Muscle of leg (tissue), 11 donors: ENCODE data around the gene FCHSD2. TPM values are rescaled to one million over a fixed set of nuclear protein-coding genes. Genes with fewer than 3 reads are reported as not detected.

Experiments used
- DNase-seq: peaks from one replicate; pipeline ENCODE4 v3.0.0; 2013
- H3K27ac ChIP-seq: one replicate; pipeline ENCODE4 v1.5.1; 2013; ENCODE audit warnings: mild to moderate bottlenecking, low read length, control low read depth
- H3K27me3 ChIP-seq: one replicate; pipeline ENCODE4 v1.6.1; 2013; ENCODE audit warnings: low read length; ENCODE audit not compliant: control insufficient read depth, insufficient read depth
- H3K36me3 ChIP-seq: one replicate; pipeline ENCODE4 v1.6.1; 2013; ENCODE audit warnings: low read length; ENCODE audit not compliant: control insufficient read depth, insufficient read depth
- H3K4me1 ChIP-seq: one replicate; pipeline ENCODE4 v1.6.1; 2013; ENCODE audit warnings: low read length; ENCODE audit not compliant: control insufficient read depth, insufficient read depth
- H3K4me3 ChIP-seq: one replicate; pipeline ENCODE4 v1.5.1; 2013; ENCODE audit warnings: low read length, control low read depth
- H3K9me3 ChIP-seq: replicated peaks from 2 replicates; pipeline ENCODE4 v1.6.1; 2013; ENCODE audit warnings: low read depth, low read length; ENCODE audit not compliant: control insufficient read depth
- WGBS: methylation state at CpG from one replicate; pipeline ENCODE4 v1.1.5; 2013; ENCODE audit warnings: missing lambda C conversion rate; ENCODE audit not compliant: insufficient coverage; 5-methylcytosine and 5-hydroxymethylcytosine counted together
- polyA plus RNA-seq, 8 donors: library from polyadenylated mRNA; unstranded; fragments of 120-200 nt; gene quantifications; one replicate each; pipeline versions ENCODE4 v1.2.1 to v1.2.3, GENCODE V29; 2013; ENCODE audit warnings: inconsistent platforms in 1 of 8, low replicate concordance in 1 of 8; ENCODE audit not compliant: insufficient read length in 8 of 8, insufficient read depth in 1 of 8
- total RNA-seq: library from RNA; stranded (reverse); fragments of 120-200 nt; gene quantifications from one replicate; pipeline ENCODE4 v1.2.4, GENCODE V29; 2013

Gene FCHSD2
- total and polyA plus RNA-seq, 9 donors = 13.7 to 29.3 (median 24.2) TPM

DNA sequence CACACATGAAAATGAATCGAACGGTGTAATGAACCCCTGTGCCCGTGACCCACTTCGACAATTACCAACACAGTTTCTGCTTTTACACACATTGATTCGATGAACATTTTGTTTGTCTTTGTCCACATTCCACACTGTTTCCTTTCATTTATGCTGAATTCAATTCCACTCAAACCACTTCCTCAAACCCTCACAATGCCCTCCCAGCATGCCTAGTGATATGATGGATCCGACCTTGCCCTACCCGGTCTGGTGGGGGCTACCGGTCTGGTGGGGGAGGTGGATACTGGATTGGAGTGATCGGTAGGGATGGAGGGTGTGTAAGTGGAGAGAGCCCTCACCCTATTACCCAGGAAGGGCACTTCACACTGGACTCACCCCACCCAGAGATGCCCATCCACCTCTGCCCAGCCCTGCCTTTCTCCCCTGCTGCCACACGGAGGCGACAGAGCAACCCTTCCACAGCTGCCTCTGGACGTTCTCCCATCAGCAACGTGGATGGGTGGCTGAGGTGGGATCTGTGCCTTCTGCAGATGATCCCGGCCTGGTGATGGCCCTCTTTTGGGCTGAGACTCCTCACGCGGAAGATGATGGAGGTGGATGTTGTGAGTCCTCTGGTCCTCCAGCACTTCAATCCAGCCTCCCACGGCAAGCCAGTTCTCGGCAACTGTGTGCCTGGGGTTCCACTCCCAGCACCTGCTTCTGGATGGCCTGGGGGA lies 43.0 kb upstream of the FCHSD2 start:
- Histone ChIP-seq H3K36me3 (no peaks in the 10 kb centered on the region), H3K4me3 (no peak overlapping the region), H3K4me1 (peaks cover 18% of the 10 kb centered on the region), H3K9me3 (no peaks in the 10 kb centered on the region), H3K27me3 (no peaks in the 10 kb centered on the region), H3K27ac (no peak overlapping the region)
- WGBS = 76% methylated on average over 7 of the region's 18 CpGs
- DNase-seq = peak; percentile 36

DNA sequence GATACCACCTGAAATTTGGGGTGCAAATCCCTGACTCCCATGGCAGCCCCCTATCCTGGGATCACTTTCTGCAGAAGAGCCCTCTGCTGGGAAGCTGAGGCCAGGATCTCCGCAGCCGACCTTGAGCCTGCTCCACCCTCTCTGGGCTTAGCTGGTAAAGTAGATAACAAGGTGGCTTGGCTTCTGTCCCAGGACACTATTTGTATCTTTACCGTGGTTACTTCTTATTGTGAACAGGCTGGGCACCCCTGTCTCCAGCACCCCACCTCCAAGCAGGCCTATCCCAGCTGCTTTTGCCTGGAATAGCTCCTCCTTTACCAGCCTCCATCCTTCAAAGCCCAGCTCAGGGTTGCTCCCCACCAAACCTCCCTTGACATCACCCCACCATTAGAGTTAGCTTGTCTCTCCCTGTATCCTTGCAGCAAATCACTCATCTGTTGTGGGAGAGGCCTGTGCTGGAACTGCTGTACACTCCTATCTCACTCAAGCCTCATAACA lies 40.8 kb upstream of the FCHSD2 start:
- H3K9me3 ChIP-seq = no peaks in the 10 kb centered on the region
- peaks cover 12% of the 10 kb centered on the region for H3K4me1 ChIP-seq
- peaks cover 4% of the 10 kb centered on the region for H3K27me3 ChIP-seq
- no peaks in the 10 kb centered on the region for H3K36me3 ChIP-seq
- DNase-seq = no peak
- WGBS = 48% methylated on average over 3 of the region's 3 CpGs
- H3K27ac ChIP-seq = no peak overlapping the region
- no peak overlapping the region for H3K4me3 ChIP-seq

DNA sequence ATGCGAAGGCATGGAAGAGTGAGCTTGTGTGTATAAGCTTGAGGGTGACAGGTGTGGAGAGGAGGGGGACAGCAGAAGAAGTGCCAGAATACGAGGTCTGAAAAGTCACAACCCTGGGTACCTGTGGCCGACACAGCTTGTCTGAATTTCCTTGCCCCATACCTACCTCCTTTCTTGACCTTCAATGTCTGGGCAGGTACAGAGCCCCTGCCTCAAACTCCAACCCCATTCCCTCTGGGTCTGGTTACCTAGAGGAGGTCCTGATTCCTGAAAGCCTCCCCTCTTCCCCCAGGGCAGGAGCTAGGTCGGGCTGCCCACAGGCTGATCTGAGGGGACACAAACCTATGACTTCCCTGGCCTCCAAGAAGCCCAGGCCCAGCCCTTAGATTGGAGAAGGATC lies 36.6 kb upstream of the FCHSD2 start:
- Histone ChIP-seq H3K36me3 (no peaks in the 10 kb centered on the region), H3K4me3 (no peak overlapping the region), H3K4me1 (peaks cover 25% of the 10 kb centered on the region), H3K27ac (no peak overlapping the region), H3K27me3 (peaks cover 4% of the 10 kb centered on the region), H3K9me3 (no peaks in the 10 kb centered on the region)
- no peak for DNase-seq
- WGBS = 100% methylated on average over 1 of the region's 4 CpGs

DNA sequence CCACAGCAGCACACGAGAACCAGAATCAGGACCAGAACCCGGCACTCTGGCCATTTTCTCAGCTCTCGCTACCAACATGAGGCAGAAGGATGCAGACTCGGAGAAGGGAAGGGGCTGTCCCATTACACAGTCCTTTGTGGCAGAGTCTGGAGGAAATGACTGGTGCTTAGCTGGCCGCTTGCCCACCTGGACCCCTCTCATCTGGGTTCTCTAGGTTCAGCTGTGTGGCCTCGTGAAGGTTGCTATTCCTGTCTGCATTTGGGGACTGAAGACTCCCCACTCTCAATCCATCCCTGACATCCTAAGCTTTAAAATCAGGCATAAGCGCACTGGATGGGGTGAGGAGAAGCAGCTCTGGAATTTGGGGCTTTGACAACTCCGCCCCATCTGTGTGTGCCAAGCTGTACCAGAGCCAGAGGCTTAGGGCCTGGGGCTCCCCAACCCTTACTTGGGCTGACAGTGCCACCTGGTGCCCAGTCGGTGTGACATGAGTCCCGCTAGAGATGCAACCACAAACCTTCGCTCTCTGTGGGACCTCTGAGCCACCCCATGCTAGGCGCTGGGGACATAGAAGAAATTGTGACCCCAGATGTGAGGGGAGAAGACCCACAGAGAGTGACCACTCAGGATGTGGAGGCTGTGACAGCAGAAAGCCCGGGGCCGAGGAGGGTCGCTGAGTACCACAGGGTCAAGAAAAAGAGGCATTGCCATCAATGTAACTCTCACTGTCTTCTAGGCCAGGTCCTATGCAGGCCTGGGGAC lies 35.8 kb upstream of the FCHSD2 start:
- Histone ChIP-seq H3K27me3 (peaks cover 4% of the 10 kb centered on the region), H3K4me1 (peaks cover 27% of the 10 kb centered on the region), H3K9me3 (no peaks in the 10 kb centered on the region), H3K36me3 (no peaks in the 10 kb centered on the region), H3K4me3 (no peak overlapping the region), H3K27ac (peak overlapping the region; percentile 72)
- WGBS = 38% methylated on average over 10 of the region's 15 CpGs
- peak; percentile 90 for DNase-seq

DNA sequence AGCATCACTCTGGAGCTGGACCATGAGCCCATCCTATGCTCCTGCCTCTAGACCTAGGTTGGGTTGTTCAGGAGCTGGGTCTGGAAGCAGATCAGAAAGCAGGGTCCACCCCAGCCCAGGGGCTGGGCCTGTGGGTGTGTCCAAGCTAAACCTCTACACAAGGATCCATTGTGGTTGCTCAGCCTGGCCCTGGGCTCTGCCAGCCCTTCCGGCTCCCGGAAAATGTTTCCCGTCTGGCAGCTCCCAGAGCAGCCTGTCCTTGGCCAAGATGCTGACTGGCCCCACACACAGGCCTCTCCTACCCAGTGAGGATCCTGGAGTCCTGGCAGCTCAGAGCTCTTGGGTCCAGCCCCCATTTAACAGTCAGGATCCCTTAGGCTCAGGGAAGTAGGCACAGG lies 35.3 kb upstream of the FCHSD2 start:
- Histone ChIP-seq H3K4me3 (no peak overlapping the region), H3K36me3 (no peaks in the 10 kb centered on the region), H3K9me3 (no peaks in the 10 kb centered on the region), H3K4me1 (peaks cover 32% of the 10 kb centered on the region), H3K27ac (peak overlapping the region; percentile 72), H3K27me3 (peaks cover 4% of the 10 kb centered on the region)
- peak; percentile 53 for DNase-seq
- 23% methylated on average over 3 of the region's 3 CpGs for WGBS

DNA sequence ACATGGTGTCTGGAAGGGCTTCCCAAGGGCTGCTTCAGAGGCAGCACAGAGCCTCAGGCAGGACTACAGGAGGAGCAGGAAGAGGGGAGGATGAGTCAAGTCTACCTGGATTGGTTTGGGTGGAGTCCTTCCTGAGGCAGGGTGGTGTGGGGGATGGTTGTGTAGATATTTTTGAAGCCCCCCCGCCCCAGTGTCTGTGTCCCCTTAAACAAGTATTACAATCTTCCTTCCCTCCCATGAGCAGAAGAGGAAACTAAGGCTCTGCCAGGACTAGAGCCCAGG lies 34.7 kb upstream of the FCHSD2 start:
- Histone ChIP-seq H3K4me3 (no peak overlapping the region), H3K27me3 (peaks cover 4% of the 10 kb centered on the region), H3K4me1 (peaks cover 32% of the 10 kb centered on the region), H3K36me3 (no peaks in the 10 kb centered on the region), H3K9me3 (no peaks in the 10 kb centered on the region), H3K27ac (no peak overlapping the region)
- no CpG with 5 or more reads among the region's 1 CpG for WGBS
- DNase-seq = no peak

DNA sequence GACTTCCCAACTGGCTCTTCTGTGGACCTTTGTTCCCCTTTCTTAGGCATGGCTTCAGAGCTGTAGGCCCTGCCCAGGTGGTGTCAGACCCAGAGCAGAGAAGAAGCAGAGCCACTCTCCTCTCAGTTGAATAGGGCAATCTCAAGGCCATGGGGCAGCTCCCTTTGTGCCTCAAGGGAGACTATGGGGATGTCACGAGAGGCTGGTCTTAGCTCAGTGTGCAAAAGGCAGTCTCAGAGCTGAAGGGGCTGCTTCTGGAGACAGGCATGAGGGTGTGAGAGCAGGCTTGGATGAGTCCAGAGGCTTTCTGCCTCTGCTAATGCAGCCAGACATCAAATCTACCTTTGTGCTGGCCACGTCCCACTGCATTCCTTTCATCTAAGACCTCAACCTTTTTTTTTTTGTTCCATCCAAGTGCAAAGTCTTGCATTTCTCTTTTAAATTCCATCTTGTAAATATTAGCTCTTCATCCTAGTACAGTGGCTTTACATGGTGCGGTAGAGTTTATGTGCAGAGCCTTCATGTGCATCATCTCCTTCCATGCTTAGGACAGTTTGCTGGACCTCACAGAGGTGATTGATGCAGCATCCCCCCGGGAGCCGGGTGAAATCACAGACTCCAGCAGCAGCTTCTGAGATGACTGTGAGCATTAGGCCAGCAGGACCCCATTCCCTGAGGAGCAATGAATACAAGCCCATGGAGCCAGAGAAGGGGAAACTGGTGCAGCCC lies 34.2 kb upstream of the FCHSD2 start:
- DNase-seq = no peak
- Histone ChIP-seq H3K27me3 (peaks cover 4% of the 10 kb centered on the region), H3K27ac (no peak overlapping the region), H3K4me3 (no peak overlapping the region), H3K9me3 (no peaks in the 10 kb centered on the region), H3K36me3 (no peaks in the 10 kb centered on the region), H3K4me1 (peaks cover 32% of the 10 kb centered on the region)
- WGBS = 69% methylated on average over 3 of the region's 5 CpGs

DNA sequence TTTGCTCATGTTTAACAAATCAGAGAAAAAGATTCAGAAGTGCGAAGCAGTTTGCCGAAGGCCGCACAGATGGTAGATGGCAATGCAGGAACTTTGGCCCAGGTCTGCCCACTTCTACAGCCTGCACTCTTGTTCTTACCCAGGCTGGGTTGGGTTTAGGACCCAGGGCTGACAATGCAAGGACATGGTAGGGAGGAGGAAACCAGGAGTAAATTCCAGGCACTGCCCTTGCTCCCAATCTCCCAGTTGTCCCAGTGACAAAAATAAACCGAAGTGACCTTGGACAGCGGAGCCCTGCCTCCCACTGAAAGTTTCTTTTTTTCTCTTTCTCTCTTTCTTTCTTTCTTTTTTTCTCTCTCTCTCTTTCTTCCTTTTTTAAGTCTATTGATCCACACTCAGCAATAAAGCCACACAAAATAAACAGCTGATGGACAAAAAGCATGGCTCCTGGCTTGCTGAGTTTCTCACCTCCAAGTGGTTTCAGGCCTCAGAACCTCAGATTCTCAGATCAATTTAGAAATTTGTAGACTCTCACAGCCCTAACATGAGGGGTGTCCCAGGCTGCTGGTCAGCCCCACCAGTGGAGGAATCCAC lies 33.5 kb upstream of the FCHSD2 start:
- no peak overlapping the region for H3K4me3 ChIP-seq
- H3K27ac ChIP-seq = no peak overlapping the region
- no peak for DNase-seq
- H3K27me3 ChIP-seq = peaks cover 4% of the 10 kb centered on the region
- WGBS = 64% methylated on average over 5 of the region's 5 CpGs
- no peaks in the 10 kb centered on the region for H3K9me3 ChIP-seq
- H3K36me3 ChIP-seq = no peaks in the 10 kb centered on the region
- peaks cover 32% of the 10 kb centered on the region for H3K4me1 ChIP-seq

DNA sequence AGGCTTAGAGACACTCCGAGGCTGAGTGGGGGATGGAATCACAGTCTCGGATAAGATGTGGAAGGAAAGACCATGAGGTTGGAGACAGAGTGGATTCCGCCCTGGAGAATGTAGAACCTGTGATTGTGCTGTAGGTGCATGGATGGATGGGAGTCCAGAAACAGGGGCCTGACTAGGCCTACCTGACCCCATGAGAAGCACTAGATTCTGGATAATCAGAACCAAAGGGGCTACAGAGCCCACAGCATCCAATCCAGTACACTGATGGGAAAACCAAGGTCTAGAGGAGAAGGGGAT lies 32.3 kb upstream of the FCHSD2 start:
- H3K4me1 ChIP-seq = peaks cover 32% of the 10 kb centered on the region
- DNase-seq = no peak
- H3K36me3 ChIP-seq = no peaks in the 10 kb centered on the region
- no peaks in the 10 kb centered on the region for H3K9me3 ChIP-seq
- peaks cover 4% of the 10 kb centered on the region for H3K27me3 ChIP-seq
- H3K4me3 ChIP-seq = no peak overlapping the region
- H3K27ac ChIP-seq = no peak overlapping the region
- 87% methylated on average over 3 of the region's 3 CpGs for WGBS
